HG03064 (cell line): Measurements from ENCODE around the gene GAPDH.
"Not testable (repeated sequence)": the region's sequence is repeated elsewhere in the genome, so short reads cannot be mapped to it uniquely, and the experiment has no call there.

Source experiments
- ATAC-seq: cut with Tn5 transposase; IDR thresholded peaks from one replicate; pipeline ENCODE4 v1.9.1; 2021; ENCODE audit warnings: low read depth; ENCODE audit not compliant: unreplicated experiment

Gene GAPDH

GRCh38 chr12:6533923-6534694 is at the start of gene GAPDH:
Gene GAPDH, plus strand, starts transcription at chr12:6534517. Its CDS starts 316 bp downstream, at chr12:6534833.
- ATAC-seq: peak; percentile 47

- no peak for ATAC-seq
These were observed 46.1 kb upstream of the GAPDH start for GRCh38 chr12:6488240-6488639.

- ATAC-seq: no peak
These were observed 44.9 kb upstream of the GAPDH start for GRCh38 chr12:6489449-6489848.

- ATAC-seq: not testable (repeated sequence)
These were observed 43.6 kb upstream of the GAPDH start for GRCh38 chr12:6490673-6491072.

GRCh38 chr12:6492838-6493496 is 41.4 kb upstream of the GAPDH start, which contains the start of gene MRPL51:
Gene MRPL51, minus strand, starts transcription at chr12:6493262. Its CDS starts 126 bp downstream, at chr12:6493136.
- peak; percentile 61 for ATAC-seq

- peak; percentile 63 for ATAC-seq
These were observed 40.6 kb upstream of the GAPDH start, which contains the start of gene NCAPD2 for GRCh38 chr12:6493497-6494257. Gene NCAPD2, plus strand, starts transcription at chr12:6494102. Its CDS starts 997 bp downstream, at chr12:6495099.

GRCh38 chr12:6494258-6494743 is 40.0 kb upstream of the GAPDH start:
- peak; percentile 36 for ATAC-seq

- no peak for ATAC-seq
These were observed 39.3 kb upstream of the GAPDH start for GRCh38 chr12:6494968-6495367.

- not testable (repeated sequence) for ATAC-seq
These were observed 37.0 kb upstream of the GAPDH start for GRCh38 chr12:6497291-6497690.

GRCh38 chr12:6500466-6500865 is 33.9 kb upstream of the GAPDH start:
- ATAC-seq: no peak

GRCh38 chr12:6507102-6507998 is 27.0 kb upstream of the GAPDH start:
- no peak for ATAC-seq

GRCh38 chr12:6508087-6508486 is 26.2 kb upstream of the GAPDH start:
- ATAC-seq: no peak

GRCh38 chr12:6520186-6520585 is 14.1 kb upstream of the GAPDH start:
- ATAC-seq: no peak

- no peak for ATAC-seq
These were observed 12.1 kb upstream of the GAPDH start for GRCh38 chr12:6522193-6522592.

GRCh38 chr12:6523708-6524107 is 10.6 kb upstream of the GAPDH start:
- no peak for ATAC-seq

GRCh38 chr12:6524648-6525047 is 9.7 kb upstream of the GAPDH start:
- no peak for ATAC-seq

- no peak for ATAC-seq
These were observed 8.1 kb upstream of the GAPDH start for GRCh38 chr12:6526201-6526600.

GRCh38 chr12:6526766-6527525 is 7.4 kb upstream of the GAPDH start:
- no peak for ATAC-seq

GRCh38 chr12:6527711-6528110 is 6.6 kb upstream of the GAPDH start:
- no peak for ATAC-seq
